Measurements from ENCODE around the gene EPS8L2.
A peak's percentile ranks its signal among the peaks of the same experiment; 100 is the strongest.
"Not testable (repeated sequence)": the region's sequence is repeated elsewhere in the genome, so short reads cannot be mapped to it uniquely, and the experiment has no call there.

EPS8L2 gene

GRCh38 chr11:726278-727220 is 20.5 kb downstream of the EPS8L2 start:
- peak; percentile 40 for DNase-seq (ENCODE audit: low read depth)

GRCh38 chr11:727281-727701 is 21.3 kb downstream of the EPS8L2 start:
- DNase-seq (ENCODE audit: low read depth): no peak

- DNase-seq (ENCODE audit: low read depth): peak; percentile 74
Measured at GRCh38 chr11:727859-728748, 22.1 kb downstream of the EPS8L2 start.

- no peak for DNase-seq (ENCODE audit: low read depth)
Measured at GRCh38 chr11:728901-729491, 23.0 kb downstream of the EPS8L2 start.

- DNase-seq (ENCODE audit: low read depth): no peak
Measured at GRCh38 chr11:729492-730074, 23.6 kb downstream of the EPS8L2 start.

GRCh38 chr11:733072-733471 is 27.0 kb downstream of the EPS8L2 start:
- no peak for DNase-seq (ENCODE audit: low read depth)

- not testable (repeated sequence) for DNase-seq (ENCODE audit: low read depth)
Measured at GRCh38 chr11:734541-734940, 28.5 kb downstream of the EPS8L2 start.

- no peak for DNase-seq (ENCODE audit: low read depth)
Measured at GRCh38 chr11:737366-737765, 31.3 kb downstream of the EPS8L2 start.

GRCh38 chr11:737899-738298 is 31.9 kb downstream of the EPS8L2 start:
- DNase-seq (ENCODE audit: low read depth): not testable (repeated sequence)

GRCh38 chr11:742156-742546 is 36.1 kb downstream of the EPS8L2 start:
- DNase-seq (ENCODE audit: low read depth): no peak

GRCh38 chr11:742571-743201 is 36.7 kb downstream of the EPS8L2 start:
- DNase-seq (ENCODE audit: low read depth): no peak

- no peak for DNase-seq (ENCODE audit: low read depth)
Measured at GRCh38 chr11:745428-745827, 39.4 kb downstream of the EPS8L2 start.

GRCh38 chr11:746289-747157 is 40.5 kb downstream of the EPS8L2 start:
- no peak for DNase-seq (ENCODE audit: low read depth)

- DNase-seq (ENCODE audit: low read depth): peak; percentile 70
Measured at GRCh38 chr11:747158-748006, 41.4 kb downstream of the EPS8L2 start, which contains the start of gene TALDO1. TALDO1 (plus strand) TSS chr11:747464; CDS start chr11:747482, 18 bp downstream.

- DNase-seq (ENCODE audit: low read depth): no peak
Measured at GRCh38 chr11:748007-748359, 42.0 kb downstream of the EPS8L2 start.

GRCh38 chr11:749731-750130 is 43.7 kb downstream of the EPS8L2 start:
- no peak for DNase-seq (ENCODE audit: low read depth)

GRCh38 chr11:760236-760635 is 54.2 kb downstream of the EPS8L2 start:
- DNase-seq (ENCODE audit: low read depth): no peak

GRCh38 chr11:761526-762108 is 55.6 kb downstream of the EPS8L2 start:
- DNase-seq (ENCODE audit: low read depth): no peak

- DNase-seq (ENCODE audit: low read depth): no peak
Measured at GRCh38 chr11:762421-763072, 56.5 kb downstream of the EPS8L2 start.
